HFFc6 (cell line): ENCODE measurements around the gene CYTH4. TPM values are rescaled to one million over a fixed set of nuclear protein-coding genes. Genes with fewer than 3 reads are reported as not detected.

Source experiments
- DNase-seq: peaks from one replicate; pipeline ENCODE4 v3.0.0-alpha.2; 2018
- H3K27ac Mint-ChIP-seq: 2 replicates; pipeline ENCODE4 v1.8.0; 2020; ENCODE audit warnings: mild to moderate bottlenecking, mixed read lengths
- H3K27me3 Mint-ChIP-seq: 2 replicates; pipeline ENCODE4 v1.8.0; 2021; ENCODE audit warnings: mild to moderate bottlenecking, moderate library complexity, mixed read lengths; ENCODE audit not compliant: insufficient read depth
- H3K36me3 Mint-ChIP-seq: 2 replicates; pipeline ENCODE4 v1.8.0; 2021; ENCODE audit warnings: low read depth, mixed read lengths
- H3K4me1 Mint-ChIP-seq: 2 replicates; pipeline ENCODE4 v1.8.0; 2020; ENCODE audit warnings: low read depth, mixed read lengths
- H3K4me3 Mint-ChIP-seq: 2 replicates; pipeline ENCODE4 v1.8.0; 2020; ENCODE audit warnings: mild to moderate bottlenecking, moderate library complexity, mixed read lengths
- H3K9me3 Mint-ChIP-seq: 2 replicates; pipeline ENCODE4 v1.8.0; 2020; ENCODE audit warnings: mild to moderate bottlenecking, mixed read lengths
- total RNA-seq, 6 experiments: library from RNA; stranded (reverse); fragmentation: NEBNext Ultra II Directional; extraction: Animal tissue kit (Norgen Biotek cat#: 25700); gene quantifications; 2 replicates in 1 of 6; 3 replicates in 5 of 6; pipeline ENCODE4 v1.2.3, GENCODE V29; 2021
- TF ChIP-seq, protein P1 (sequence below): fragments of 200-600 bp; sonication (generic); IDR thresholded peaks from 2 replicates; pipeline ENCODE4 v1.5.0; 2021; ENCODE audit warnings: antibody characterized with exemption, mild to moderate bottlenecking

The CYTH4 gene
- total RNA-seq, 6 experiments from 2014 or later: 0.28 TPM; not detected in 5

DNA sequence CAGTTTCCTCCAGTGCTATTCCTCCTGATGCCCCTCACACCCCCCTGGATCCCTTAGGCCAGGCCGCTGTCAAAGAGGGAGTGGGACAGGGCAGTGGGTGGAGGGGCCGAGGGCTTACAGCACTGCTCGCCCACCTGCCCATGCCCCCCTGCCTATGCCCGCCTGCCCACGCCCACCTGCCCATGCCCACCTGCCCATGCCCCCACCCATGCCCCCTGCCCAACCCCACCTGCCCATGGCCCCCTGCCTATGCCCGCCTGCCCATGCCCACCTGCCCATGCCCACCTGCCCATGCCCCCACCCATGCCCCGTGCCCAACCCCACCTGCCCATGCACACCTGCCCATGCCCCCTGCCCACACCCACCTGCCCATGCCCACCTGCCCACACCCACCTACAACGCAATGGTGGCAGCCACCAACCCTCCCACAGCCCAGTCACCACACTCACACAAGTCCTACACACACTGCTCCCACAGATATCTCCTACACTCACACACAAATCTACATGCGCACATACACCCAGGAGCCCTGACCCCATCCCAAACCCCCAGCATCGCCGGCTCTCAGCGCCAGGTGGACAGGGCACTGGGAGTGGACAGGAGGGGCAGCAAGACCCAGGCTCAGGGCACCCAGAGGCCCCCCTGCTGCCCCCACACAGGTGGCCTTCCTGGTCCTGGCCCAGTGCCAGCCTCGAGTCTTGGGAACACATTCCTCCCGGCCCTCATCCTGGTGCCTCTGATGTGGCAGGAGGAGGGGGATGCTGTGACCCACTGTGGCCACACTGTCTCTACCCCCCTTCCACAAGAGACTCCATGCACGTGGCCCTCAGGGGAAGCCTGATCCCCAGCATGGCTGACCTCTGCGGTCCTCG, 61.8 kb downstream of the CYTH4 start:
- Mint-ChIP-seq H3K4me1 (peaks cover 22% of the 10 kb centered on the region), H3K36me3 (no peaks in the 10 kb centered on the region), H3K9me3 (no peaks in the 10 kb centered on the region), H3K27me3 (peaks cover 10% of the 10 kb centered on the region), H3K27ac (no peak overlapping the region; the same call in 1 of the 2 replicates), H3K4me3 (no peak overlapping the region)
- no peak for DNase-seq
- TF ChIP-seq, protein P1, sequence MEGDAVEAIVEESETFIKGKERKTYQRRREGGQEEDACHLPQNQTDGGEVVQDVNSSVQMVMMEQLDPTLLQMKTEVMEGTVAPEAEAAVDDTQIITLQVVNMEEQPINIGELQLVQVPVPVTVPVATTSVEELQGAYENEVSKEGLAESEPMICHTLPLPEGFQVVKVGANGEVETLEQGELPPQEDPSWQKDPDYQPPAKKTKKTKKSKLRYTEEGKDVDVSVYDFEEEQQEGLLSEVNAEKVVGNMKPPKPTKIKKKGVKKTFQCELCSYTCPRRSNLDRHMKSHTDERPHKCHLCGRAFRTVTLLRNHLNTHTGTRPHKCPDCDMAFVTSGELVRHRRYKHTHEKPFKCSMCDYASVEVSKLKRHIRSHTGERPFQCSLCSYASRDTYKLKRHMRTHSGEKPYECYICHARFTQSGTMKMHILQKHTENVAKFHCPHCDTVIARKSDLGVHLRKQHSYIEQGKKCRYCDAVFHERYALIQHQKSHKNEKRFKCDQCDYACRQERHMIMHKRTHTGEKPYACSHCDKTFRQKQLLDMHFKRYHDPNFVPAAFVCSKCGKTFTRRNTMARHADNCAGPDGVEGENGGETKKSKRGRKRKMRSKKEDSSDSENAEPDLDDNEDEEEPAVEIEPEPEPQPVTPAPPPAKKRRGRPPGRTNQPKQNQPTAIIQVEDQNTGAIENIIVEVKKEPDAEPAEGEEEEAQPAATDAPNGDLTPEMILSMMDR: no peak

DNA sequence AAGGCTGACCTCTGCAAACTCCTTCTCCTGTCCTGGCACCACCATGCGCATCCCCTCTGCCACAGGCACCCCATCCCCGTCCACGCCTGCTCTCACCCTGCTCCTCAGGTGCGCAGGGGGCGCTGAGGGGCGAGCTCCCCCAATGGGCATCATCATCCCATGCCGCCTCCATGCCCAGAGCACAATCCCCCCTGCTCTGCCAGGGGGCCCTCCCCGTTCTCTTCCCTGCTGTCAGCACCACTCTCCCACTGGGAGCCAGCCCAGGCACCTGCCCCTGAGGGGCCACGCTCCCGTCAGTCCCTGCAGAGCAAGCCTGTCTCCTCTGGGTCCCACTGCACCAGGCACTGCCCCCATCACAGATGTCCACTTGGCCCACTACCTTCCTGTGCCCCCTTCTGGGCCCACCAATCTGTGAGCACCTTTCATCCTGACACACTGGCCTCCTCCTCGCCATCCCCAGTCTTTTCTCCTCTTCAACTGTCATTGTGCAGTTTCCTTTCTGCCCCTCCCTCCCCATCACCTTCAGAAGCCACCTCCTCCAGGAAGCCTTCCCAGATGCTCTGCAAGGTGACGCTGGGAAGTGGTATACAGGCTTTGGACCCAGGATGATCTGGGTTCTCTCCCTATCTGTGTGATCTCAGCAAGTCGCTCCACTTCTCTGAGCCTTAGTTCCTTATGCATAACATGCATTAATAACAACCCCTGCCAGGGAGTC, 62.6 kb downstream of the CYTH4 start:
- H3K27ac Mint-ChIP-seq: no peak overlapping the region
- H3K27me3 Mint-ChIP-seq: peaks cover 10% of the 10 kb centered on the region; the same call in 1 of the 2 replicates
- no peaks in the 10 kb centered on the region for H3K36me3 Mint-ChIP-seq
- H3K4me3 Mint-ChIP-seq: no peak overlapping the region
- no peaks in the 10 kb centered on the region for H3K9me3 Mint-ChIP-seq
- TF ChIP-seq, protein P1: no peak
- DNase-seq: no peak
- H3K4me1 Mint-ChIP-seq: peaks cover 22% of the 10 kb centered on the region

DNA sequence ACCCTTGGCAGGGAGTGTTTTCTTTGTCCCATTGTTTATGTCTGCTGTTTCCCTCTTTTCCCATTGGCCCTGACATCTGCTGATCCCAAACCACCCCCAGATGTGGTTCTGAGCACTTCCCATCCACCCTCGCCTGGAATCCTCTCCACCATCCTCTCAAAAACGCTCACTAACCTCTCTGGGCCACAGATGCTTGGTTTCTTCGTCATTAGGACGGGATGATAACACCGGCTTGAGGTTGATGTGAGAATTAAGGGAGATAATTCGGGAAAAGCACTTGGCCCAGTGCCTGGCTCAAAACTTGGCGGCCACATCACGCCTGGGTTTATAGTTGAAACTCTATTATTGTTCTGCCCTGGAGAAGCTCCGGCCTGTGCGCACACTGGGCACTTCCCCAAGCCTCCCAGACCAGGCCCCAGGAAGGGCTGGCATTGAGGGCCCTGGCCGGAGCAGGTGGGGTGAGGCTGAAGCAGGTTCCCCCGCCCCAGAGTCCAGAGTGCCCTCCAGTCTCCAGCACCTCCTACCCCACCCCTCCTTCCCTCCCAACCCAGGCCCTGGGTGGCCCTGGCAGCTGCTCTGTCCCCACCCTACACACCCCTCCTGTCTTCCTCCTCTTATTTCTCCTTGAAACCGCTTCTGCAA, 63.7 kb downstream of the CYTH4 start:
- TF ChIP-seq, protein P1: no peak
- H3K36me3 Mint-ChIP-seq: no peaks in the 10 kb centered on the region
- peaks cover 22% of the 10 kb centered on the region for H3K4me1 Mint-ChIP-seq
- H3K4me3 Mint-ChIP-seq: no peak overlapping the region
- H3K27me3 Mint-ChIP-seq: peaks cover 9% of the 10 kb centered on the region
- H3K27ac Mint-ChIP-seq: peak overlapping the region; percentile 1; the same call in 1 of the 2 replicates
- peak; percentile 87 for DNase-seq
- H3K9me3 Mint-ChIP-seq: no peaks in the 10 kb centered on the region

DNA sequence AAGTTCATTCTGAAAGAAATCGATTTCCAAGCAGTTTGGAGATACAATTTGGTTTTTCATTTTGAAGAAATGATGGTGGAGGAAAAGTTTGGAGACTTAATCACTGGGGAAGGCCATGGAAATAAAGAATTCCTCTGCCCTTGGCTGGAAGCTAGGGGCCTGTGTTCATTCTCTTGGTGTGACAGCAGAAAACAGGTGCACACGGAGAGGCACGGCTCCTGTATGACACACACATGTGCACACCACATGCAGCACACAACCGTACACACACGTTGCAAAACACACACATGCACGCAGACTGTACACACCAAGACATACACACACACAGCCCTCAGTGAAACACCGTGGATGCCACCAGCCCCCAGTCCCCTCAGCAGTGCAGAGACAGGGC, 64.2 kb downstream of the CYTH4 start:
- Mint-ChIP-seq H3K4me3 (no peak overlapping the region), H3K4me1 (peaks cover 22% of the 10 kb centered on the region), H3K27ac (no peak overlapping the region), H3K27me3 (peaks cover 4% of the 10 kb centered on the region), H3K36me3 (no peaks in the 10 kb centered on the region), H3K9me3 (no peaks in the 10 kb centered on the region)
- TF ChIP-seq, protein P1: no peak
- no peak for DNase-seq

DNA sequence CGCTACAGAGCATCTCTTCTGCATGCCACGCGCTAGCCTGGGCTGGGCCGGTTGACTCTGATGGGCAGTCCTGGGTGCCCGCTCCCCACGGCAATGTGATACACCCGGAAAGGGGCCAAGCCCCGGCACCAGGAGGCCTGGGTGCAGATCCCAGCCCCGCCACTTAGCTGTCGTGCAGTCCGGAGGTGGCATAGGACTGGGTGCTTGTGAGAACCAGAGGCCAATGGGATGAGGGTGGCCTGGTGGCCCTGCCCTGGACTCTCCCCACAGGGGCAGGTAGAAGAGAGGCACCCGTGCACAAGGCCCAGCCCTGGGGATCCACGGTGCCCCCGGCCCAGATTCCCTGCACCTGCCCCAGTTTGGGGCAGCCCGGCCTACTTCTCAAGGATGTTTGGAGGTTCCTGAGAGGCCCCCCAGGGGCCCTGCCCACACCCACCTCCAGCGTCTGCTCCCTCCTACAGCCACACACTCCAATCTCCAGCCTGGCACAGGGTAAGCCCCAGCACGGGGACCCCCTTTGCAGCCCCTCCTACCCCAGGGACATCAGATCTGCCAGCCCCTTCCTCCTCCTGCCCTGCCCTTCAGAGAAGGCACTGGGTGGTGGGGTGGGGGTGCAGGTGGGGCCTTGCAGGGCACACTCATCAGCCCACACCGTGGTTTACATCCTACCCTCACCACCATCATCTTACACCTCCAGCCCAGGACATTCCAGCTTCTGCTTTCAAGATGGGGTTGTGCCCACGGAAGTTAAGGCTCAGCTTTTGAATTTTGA, 66.9 kb downstream of the CYTH4 start:
- TF ChIP-seq, protein P1: no peak
- H3K27ac Mint-ChIP-seq: no peak overlapping the region
- no peaks in the 10 kb centered on the region for H3K9me3 Mint-ChIP-seq
- peaks cover 17% of the 10 kb centered on the region for H3K27me3 Mint-ChIP-seq
- H3K4me1 Mint-ChIP-seq: peaks cover 22% of the 10 kb centered on the region
- DNase-seq: no peak
- H3K36me3 Mint-ChIP-seq: no peaks in the 10 kb centered on the region
- H3K4me3 Mint-ChIP-seq: no peak overlapping the region
